Measurements from ENCODE around the gene TECTA.

TECTA gene

GRCh38 chr11:121119440-121119839, 18.4 kb downstream of the TECTA start:
- no peak for DNase-seq (ENCODE audit: low read depth in 1 of 2, low spot score in 1 of 2)
- TF ChIP-seq REST (IDR thresholded peaks at IDR 0.05; ENCODE audit: insufficient replicate concordance, low read depth) (no peak), GABPA (IDR thresholded peaks at IDR 0.05; ENCODE audit: low read depth) (no peak), SPI1 (IDR thresholded peaks at IDR 0.05; ENCODE audit: borderline replicate concordance, low read depth) (no peak), POLR2AphosphoS5 (IDR thresholded peaks at IDR 0.05; ENCODE audit: low read depth) (no peak)
- TF ChIP-seq, protein P1, sequence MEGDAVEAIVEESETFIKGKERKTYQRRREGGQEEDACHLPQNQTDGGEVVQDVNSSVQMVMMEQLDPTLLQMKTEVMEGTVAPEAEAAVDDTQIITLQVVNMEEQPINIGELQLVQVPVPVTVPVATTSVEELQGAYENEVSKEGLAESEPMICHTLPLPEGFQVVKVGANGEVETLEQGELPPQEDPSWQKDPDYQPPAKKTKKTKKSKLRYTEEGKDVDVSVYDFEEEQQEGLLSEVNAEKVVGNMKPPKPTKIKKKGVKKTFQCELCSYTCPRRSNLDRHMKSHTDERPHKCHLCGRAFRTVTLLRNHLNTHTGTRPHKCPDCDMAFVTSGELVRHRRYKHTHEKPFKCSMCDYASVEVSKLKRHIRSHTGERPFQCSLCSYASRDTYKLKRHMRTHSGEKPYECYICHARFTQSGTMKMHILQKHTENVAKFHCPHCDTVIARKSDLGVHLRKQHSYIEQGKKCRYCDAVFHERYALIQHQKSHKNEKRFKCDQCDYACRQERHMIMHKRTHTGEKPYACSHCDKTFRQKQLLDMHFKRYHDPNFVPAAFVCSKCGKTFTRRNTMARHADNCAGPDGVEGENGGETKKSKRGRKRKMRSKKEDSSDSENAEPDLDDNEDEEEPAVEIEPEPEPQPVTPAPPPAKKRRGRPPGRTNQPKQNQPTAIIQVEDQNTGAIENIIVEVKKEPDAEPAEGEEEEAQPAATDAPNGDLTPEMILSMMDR (IDR thresholded peaks at IDR 0.05; ENCODE audit: insufficient read depth, low read length): no peak
- Histone ChIP-seq H3K27ac (replicated peaks) (no peak overlapping the region), H3K27me3 (ENCODE audit: insufficient read depth, poor library complexity, severe bottlenecking) (peaks cover 9% of the 10 kb centered on the region), H3K4me3 (replicated peaks; ENCODE audit: insufficient read depth, low read length) (no peak overlapping the region)

- H3K27ac ChIP-seq (replicated peaks): no peak overlapping the region
- DNase-seq (ENCODE audit: low read depth in 1 of 2, low spot score in 1 of 2): no peak
- TF ChIP-seq REST (IDR thresholded peaks at IDR 0.05; ENCODE audit: insufficient replicate concordance, low read depth) (no peak), POLR2AphosphoS5 (IDR thresholded peaks at IDR 0.05; ENCODE audit: low read depth) (no peak), GABPA (IDR thresholded peaks at IDR 0.05; ENCODE audit: low read depth) (no peak), SPI1 (IDR thresholded peaks at IDR 0.05; ENCODE audit: borderline replicate concordance, low read depth) (no peak)
- TF ChIP-seq, protein P1 (IDR thresholded peaks at IDR 0.05; ENCODE audit: insufficient read depth, low read length): no peak
- H3K27me3 ChIP-seq (ENCODE audit: insufficient read depth, poor library complexity, severe bottlenecking): peaks cover 6% of the 10 kb centered on the region
- no peak overlapping the region for H3K4me3 ChIP-seq (replicated peaks; ENCODE audit: insufficient read depth, low read length)
Observed at GRCh38 chr11:121122328-121122727, 21.3 kb downstream of the TECTA start.

GRCh38 chr11:121123496-121124069, 22.5 kb downstream of the TECTA start:
- H3K4me3 ChIP-seq (replicated peaks; ENCODE audit: insufficient read depth, low read length): no peak overlapping the region
- H3K27ac ChIP-seq (replicated peaks): no peak overlapping the region
- DNase-seq (ENCODE audit: low read depth in 1 of 2, low spot score in 1 of 2): no peak
- TF ChIP-seq GABPA (IDR thresholded peaks at IDR 0.05; ENCODE audit: low read depth): no peak
- TF ChIP-seq POLR2AphosphoS5 (IDR thresholded peaks at IDR 0.05; ENCODE audit: low read depth): no peak
- TF ChIP-seq REST (IDR thresholded peaks at IDR 0.05; ENCODE audit: insufficient replicate concordance, low read depth): no peak
- TF ChIP-seq SPI1 (IDR thresholded peaks at IDR 0.05; ENCODE audit: borderline replicate concordance, low read depth): no peak
- TF ChIP-seq, protein P1 (IDR thresholded peaks at IDR 0.05; ENCODE audit: insufficient read depth, low read length): no peak
- H3K27me3 ChIP-seq (ENCODE audit: insufficient read depth, poor library complexity, severe bottlenecking): peaks cover 6% of the 10 kb centered on the region

Measured in HL-60 (cell line).